WI38 (cell line): ENCODE data around the gene SLC5A2.
"Not testable (repeated sequence)": the region's sequence is repeated elsewhere in the genome, so short reads cannot be mapped to it uniquely, and the experiment has no call there.

Source experiments
- H3K4me3 ChIP-seq: 2 replicates; pipeline ENCODE4 v1.5.1; 2011; ENCODE audit warnings: low read depth, mild to moderate bottlenecking, control low read depth, low read length
- CTCF ChIP-seq: IDR thresholded peaks from 2 replicates; pipeline ENCODE4 v1.5.1; 2012; ENCODE audit warnings: low read depth, mild to moderate bottlenecking, control low read depth, low read length

The SLC5A2 gene

GRCh38 chr16:31519759-31520431 is 37.0 kb downstream of the SLC5A2 start:
- TF ChIP-seq CTCF, result no peak
- H3K4me3 ChIP-seq, result no peak overlapping the region

- no peak overlapping the region for H3K4me3 ChIP-seq
- TF ChIP-seq CTCF, result no peak
Measured at GRCh38 chr16:31521368-31521767, 38.4 kb downstream of the SLC5A2 start.

- TF ChIP-seq CTCF, result no peak
- H3K4me3 ChIP-seq, result no peak overlapping the region
Measured at GRCh38 chr16:31522071-31522470, 39.1 kb downstream of the SLC5A2 start.

- not testable (repeated sequence) for H3K4me3 ChIP-seq
Measured at GRCh38 chr16:31523768-31524167, 40.8 kb downstream of the SLC5A2 start.

- TF ChIP-seq CTCF, result no peak
- H3K4me3 ChIP-seq, result no peak overlapping the region
Measured at GRCh38 chr16:31525113-31525512, 42.2 kb downstream of the SLC5A2 start.

- no peak within 1 kb of the TSS for H3K4me3 ChIP-seq
Measured at GRCh38 chr16:31527734-31528274, 44.9 kb downstream of the SLC5A2 start, which contains the start of gene AHSP. TSS of gene AHSP (plus strand) at chr16:31527900. CDS start at chr16:31528140, 240 bp downstream.

GRCh38 chr16:31528523-31529107 is 45.7 kb downstream of the SLC5A2 start:
- no peak overlapping the region; the same call in 1 of the 2 replicates for H3K4me3 ChIP-seq
- TF ChIP-seq CTCF, result no peak

More at GRCh38 chr16:31527734-31528274, 44.9 kb downstream of the SLC5A2 start, which contains the start of gene AHSP:
- TF ChIP-seq CTCF, result no peak
